Measurements from ENCODE around the gene CDH26.

DNA sequence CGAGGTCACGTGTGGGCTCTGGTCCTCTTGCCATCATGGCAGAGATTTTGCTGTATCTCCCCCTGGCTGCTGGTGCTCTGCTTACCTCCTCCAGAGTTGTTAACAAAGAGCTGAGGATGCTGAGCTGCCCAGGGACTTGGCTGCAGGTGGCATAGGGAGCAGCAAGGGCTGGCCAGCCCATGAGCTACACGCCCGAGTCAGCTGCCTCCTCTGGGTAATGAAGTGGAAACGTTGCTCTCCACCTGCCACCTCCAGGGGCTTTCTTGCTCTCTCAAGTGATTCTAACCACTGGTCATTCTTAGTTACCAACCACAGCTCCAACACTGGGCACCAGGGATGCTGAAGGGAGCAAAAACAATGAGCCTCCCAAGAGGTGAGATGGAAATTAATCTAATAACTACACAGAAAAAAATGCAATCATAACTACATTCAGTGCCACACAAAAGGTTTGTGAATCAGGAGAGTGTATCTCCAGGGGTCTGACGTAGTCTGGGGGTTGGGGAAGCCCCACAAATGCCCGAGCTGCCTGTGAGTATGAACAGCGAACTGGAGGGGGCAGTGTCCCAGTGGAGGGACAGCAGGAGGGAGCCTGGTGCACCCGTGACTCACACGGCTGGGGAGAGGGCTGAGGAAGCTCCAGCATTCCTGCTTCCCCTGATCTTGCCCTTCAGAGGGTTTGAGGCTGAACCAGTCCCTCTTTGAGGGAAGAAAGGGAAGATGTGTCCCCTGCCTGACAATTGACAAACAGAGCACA is 78.7 kb downstream of the CDH26 start:
- TF ChIP-seq, protein P1, sequence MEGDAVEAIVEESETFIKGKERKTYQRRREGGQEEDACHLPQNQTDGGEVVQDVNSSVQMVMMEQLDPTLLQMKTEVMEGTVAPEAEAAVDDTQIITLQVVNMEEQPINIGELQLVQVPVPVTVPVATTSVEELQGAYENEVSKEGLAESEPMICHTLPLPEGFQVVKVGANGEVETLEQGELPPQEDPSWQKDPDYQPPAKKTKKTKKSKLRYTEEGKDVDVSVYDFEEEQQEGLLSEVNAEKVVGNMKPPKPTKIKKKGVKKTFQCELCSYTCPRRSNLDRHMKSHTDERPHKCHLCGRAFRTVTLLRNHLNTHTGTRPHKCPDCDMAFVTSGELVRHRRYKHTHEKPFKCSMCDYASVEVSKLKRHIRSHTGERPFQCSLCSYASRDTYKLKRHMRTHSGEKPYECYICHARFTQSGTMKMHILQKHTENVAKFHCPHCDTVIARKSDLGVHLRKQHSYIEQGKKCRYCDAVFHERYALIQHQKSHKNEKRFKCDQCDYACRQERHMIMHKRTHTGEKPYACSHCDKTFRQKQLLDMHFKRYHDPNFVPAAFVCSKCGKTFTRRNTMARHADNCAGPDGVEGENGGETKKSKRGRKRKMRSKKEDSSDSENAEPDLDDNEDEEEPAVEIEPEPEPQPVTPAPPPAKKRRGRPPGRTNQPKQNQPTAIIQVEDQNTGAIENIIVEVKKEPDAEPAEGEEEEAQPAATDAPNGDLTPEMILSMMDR (IDR thresholded peaks at IDR 0.05) = no peak
- TF ChIP-seq POLR2A (IDR thresholded peaks at IDR 0.05) = no peak
